GM21717 (cell line): ENCODE results near the gene RAPSN.

Experiments
- ATAC-seq: cut with Tn5 transposase; IDR thresholded peaks from one replicate; pipeline ENCODE4 v1.9.1; 2021; ENCODE audit warnings: mild to moderate bottlenecking, moderate library complexity; ENCODE audit not compliant: unreplicated experiment

Gene RAPSN

GRCh38 chr11:47466701-47467250, 17.8 kb upstream of the RAPSN start:
- ATAC-seq: no peak

DNA sequence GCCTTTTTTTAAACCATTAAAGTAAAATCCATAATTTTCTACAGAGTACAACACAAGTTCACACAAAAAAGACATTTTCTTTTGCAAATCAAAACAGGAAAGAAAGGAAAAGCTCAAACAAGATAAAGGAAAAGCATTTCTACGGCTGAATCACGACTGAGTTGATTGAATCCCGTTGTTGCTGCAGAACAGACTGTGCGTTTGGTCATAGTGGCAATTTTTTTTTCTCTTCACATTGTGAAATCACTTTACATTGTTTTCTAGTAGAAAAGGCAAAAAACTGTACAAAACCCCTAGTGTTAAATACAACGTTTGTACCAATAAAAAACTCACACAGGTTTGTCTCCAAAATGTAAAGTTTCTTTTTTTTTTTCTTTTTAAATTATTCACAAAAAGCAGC, 17.3 kb upstream of the RAPSN start:
- no peak for ATAC-seq

DNA sequence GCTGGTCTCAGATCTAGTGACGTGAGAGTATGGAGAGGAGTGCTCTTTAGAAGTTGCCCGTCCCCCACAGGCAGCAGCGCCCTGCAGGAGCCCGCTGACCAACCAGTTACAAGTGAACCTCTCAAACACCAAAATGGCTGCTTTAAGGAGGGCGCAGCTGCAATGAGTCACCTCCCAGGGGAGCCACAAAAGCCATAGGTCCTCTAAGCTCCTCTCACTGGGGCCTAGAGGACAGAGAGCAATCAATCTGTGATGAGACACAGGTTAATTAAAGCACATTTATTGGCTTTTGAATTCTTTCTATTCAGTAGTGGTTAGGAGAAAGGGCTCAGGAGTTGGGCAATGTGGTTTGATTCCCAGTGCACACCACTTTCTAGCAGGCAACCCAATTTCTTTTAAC, 15.5 kb upstream of the RAPSN start:
- no peak for ATAC-seq

- ATAC-seq: no peak
Measured at GRCh38 chr11:47461876-47462275, 12.9 kb upstream of the RAPSN start.

- ATAC-seq: no peak
Measured at GRCh38 chr11:47460571-47461235, 11.8 kb upstream of the RAPSN start.

GRCh38 chr11:47454258-47454671, 5.3 kb upstream of the RAPSN start:
- ATAC-seq: peak; percentile 58

GRCh38 chr11:47453365-47453764, 4.4 kb upstream of the RAPSN start:
- no peak for ATAC-seq

DNA sequence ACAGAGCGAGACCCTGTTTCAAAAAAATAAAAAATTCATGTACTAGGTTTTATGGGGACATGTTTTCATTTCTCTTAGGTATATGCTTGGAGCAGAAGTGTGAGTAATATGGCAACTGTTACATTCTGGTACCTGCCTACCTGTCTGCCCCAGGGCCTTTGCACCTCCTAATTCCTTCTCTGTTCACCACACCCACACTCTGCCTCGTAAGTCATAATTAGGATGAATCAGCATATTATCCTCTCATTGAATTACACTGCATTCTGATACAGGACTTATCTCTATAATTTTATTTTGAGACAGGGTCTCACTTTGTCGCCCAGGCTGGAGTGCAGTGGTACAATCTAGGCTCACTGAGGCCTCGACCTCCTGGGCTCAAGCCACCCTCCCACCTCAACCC, 3.1 kb upstream of the RAPSN start:
- no peak for ATAC-seq

DNA sequence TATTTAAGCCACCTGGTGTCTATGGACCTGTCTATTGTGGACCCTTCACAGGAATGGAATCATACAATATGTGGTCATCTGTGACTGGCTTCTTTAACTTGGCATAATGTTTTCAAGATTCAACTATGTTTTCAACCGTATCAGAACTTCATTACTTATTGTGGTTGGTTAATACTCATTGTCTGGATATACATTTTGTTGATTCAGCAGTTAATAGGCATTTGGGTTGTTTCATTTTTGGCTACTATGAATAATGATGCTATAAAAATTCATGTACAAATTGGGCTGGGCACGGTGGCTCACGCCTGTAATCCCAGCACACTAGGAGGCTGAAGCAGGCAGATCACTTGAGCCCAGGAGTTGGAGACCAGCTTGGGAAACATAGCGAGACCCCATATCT, 2.5 kb upstream of the RAPSN start:
- no peak for ATAC-seq

DNA sequence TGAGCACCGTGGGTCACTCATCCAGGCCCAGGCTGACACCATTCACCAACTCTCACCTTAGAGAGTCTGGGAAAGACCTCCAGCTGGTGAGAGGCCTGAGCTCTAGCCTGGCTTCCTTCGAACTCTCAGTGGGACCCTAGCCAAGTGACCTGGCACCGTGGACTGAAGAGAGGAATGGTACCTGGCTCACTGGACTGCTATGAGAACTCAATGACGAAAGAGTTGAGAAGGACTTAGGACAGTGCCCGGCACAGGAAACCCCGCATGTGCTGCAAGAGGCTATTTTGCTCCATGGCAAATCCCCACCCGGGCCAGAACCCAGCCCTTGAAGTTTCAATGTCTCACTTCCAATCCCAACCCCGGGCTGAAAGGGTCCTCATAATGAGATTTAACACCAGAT, 605 bp upstream of the RAPSN start:
- ATAC-seq: no peak

DNA sequence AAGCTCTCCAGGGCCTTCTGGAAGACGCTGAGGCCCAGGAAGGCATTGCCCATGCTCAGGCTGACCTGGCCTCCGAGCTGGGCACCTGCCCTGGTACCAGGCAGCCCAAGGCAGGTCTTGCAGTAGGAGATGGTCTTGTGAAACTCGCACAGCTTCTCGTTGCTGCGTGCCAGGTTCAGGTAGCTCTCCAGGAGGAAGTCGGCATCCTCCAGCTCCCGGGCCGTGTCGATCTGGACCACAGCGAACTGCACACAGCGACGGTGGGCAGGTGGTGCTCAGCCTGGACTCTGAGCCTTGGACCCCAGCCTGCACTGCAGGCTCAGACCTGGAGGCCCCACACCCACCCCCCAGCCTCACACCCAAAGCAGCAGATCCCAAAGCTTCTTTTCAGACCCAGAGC, 1.0 kb downstream of the RAPSN start:
- ATAC-seq: no peak

DNA sequence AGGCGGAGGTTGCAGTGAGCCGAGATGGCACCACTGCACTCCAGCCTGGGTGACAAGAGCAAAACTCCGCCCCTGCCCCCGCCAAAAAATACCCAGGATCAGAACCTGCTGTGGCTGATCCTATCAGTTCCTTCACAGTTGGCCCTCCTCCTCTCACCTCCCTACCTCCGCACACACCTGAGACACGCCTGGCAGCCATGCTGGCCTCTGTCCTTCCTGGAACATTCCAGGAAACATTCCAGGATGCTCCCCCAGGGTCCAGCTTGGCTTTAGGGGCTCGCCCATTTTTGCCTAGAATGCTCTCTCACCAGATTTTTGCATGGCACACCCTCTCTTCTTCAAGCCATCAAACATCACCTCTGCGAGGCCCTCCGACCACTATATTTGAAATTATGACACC, 2.1 kb downstream of the RAPSN start:
- no peak for ATAC-seq

- ATAC-seq: no peak
Measured at GRCh38 chr11:47445840-47446239, 3.1 kb downstream of the RAPSN start.

GRCh38 chr11:47443817-47444216, 5.1 kb downstream of the RAPSN start:
- ATAC-seq: no peak

DNA sequence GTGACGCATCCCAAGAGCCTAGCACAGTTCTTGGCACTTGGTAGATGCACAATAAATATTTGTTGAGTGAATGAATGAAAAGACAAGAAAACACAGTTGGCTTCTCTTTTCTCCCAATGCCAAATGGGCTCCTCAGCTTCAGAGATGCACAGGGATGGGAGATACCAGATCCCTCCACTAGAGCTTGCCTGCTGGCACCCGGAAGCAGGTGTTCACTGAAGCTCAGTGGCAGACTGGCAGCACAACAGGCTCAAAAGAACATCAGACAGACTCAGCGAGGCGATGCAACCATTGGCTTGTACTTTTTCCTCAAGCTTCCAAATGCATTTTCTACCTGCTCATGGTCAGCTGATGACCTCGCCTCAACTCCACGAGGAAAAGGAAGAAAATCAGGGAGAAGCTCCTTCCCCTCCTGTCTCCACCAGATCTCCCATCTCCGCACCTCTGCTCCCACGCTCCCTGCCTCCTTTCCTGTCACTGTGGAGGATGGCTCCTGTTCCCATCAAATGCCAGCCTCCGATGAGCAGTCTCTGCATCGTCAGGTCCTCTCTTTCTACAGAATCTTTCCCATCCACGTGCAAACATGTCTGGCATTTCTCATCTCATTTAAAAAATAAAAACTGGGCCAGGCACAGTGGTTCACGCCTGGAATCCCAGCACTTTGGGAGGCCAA, 5.8 kb downstream of the RAPSN start:
- no peak for ATAC-seq

DNA sequence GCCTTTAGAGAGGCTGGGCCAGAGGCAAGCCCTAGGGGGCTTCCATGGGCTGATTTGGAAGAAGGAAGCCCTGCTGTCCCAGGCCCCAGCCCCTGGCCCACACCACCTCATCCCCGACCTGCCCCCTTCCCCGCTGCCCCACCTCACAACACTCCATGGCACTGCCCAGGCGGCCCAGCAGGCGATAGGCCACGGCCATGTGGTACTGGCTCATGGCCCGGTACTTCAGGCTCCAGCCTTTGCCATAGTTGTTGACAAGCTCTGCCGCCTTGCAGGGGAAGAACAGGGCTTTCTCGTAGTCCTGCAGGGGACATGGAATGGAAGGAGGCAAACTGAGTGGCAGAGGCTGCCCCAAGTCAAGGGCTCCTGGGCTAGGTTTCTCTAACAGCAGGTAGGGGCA, 6.4 kb downstream of the RAPSN start:
- no peak for ATAC-seq

- no peak for ATAC-seq
Measured at GRCh38 chr11:47441421-47441820, 7.5 kb downstream of the RAPSN start.

DNA sequence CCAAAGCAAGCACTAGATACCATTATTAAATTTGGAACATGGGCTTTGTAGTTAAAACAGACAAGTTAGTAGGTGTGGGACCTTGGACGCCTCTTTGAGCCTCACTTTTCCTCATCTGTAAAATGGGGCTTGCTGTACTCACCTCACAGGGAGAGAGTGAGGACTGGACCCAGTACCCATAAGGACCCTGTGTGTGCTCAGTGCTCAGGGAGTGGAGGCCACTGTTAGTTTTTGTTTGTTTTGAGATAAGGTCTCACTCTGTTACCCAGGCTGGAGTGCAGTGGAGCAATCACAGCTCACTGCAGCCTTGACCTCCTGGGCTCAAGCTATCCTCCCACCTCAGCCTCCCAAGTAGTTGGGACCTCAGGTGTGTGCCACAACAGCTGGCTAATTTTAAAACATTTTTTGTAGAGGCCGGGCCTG, 8.9 kb downstream of the RAPSN start:
- no peak for ATAC-seq

DNA sequence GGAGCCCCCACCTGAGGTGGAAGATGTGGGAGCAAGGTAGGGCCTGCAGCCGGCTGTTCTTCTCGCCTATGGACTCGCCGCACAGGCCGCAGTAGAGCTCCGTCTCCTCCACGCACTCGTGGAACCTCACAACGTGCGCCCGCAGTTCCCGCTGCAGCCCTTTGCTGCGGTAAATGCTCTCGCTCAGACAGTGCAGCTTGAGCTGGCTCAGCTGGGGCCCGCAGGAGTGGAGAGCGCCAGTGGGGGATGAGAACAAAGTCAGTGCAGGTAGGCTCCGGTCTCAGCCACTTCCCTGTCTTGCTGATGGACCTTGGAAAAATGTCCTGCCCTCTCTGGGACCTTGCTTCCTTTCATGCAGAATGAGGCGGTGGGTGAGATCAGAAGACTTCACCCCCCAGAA, 10.2 kb downstream of the RAPSN start:
- no peak for ATAC-seq

GRCh38 chr11:47437746-47438418, 11.1 kb downstream of the RAPSN start:
- ATAC-seq: no peak

- no peak for ATAC-seq
Measured at GRCh38 chr11:47437218-47437745, 11.7 kb downstream of the RAPSN start.

DNA sequence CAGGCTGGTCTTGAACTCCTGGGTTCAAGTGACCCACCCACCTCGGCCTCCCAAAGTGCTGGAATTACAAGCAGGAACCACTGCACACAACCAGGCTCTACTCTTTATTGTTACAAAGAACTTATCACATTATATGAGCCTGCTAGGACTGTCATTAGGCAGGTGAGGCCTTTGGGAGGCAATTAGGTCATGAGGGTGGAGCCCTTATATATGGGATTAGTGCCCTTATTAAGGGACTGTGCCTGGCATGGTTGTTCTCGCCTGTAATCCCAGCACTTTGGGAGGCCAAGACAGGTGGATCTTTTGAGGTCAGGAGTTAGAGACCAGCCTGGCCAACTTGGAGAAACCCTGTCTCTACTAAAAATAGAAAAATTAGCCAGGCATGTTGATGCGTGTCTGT, 12.2 kb downstream of the RAPSN start:
- ATAC-seq: no peak
